Body of pancreas (tissue), 4 donors: Measurements from ENCODE around the gene PDCD10.

Experiments used
- POLR2A ChIP-seq, 3 donors: fragments of 450-650 bp; IDR thresholded peaks; one replicate each; pipeline ENCODE4 v1.6.1; 2016; ENCODE audit warnings: antibody characterized with exemption in 3 of 3, mild to moderate bottlenecking in 2 of 3
- TF ChIP-seq, protein P1 (sequence below), 7 experiments: fragments of 450-650 bp in 4 of 7; fragments of 200-600 bp in 3 of 7; sonication (generic) in 3 of 7; IDR thresholded peaks; one replicate each; pipeline ENCODE4 v1.5.1; 2016 to 2019; ENCODE audit warnings: antibody characterized with exemption in 7 of 7

DNA sequence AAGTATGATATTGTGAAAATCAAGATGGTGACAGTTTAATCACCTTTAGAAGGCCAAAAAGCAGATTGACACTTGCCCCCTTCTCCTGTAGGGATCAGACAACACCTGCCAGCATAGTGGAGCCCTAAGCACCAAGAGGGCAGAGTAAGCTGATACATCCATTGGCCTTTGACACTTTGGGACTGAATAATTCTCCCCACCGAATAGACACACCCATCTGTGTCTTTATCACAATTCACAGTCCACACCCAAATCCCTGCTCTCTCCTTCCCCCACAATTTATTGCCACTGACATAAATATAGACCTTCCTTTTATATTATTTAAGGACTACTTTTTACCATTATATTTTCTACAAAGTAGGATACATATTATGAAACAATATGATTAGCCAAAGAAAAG is 77.9 kb downstream of the PDCD10 start:
- TF ChIP-seq, protein P1, sequence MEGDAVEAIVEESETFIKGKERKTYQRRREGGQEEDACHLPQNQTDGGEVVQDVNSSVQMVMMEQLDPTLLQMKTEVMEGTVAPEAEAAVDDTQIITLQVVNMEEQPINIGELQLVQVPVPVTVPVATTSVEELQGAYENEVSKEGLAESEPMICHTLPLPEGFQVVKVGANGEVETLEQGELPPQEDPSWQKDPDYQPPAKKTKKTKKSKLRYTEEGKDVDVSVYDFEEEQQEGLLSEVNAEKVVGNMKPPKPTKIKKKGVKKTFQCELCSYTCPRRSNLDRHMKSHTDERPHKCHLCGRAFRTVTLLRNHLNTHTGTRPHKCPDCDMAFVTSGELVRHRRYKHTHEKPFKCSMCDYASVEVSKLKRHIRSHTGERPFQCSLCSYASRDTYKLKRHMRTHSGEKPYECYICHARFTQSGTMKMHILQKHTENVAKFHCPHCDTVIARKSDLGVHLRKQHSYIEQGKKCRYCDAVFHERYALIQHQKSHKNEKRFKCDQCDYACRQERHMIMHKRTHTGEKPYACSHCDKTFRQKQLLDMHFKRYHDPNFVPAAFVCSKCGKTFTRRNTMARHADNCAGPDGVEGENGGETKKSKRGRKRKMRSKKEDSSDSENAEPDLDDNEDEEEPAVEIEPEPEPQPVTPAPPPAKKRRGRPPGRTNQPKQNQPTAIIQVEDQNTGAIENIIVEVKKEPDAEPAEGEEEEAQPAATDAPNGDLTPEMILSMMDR (IDR thresholded peaks at IDR 0.05) = no peak
- TF ChIP-seq POLR2A (IDR thresholded peaks at IDR 0.05) = no peak
